GM19397 (cell line): ENCODE data around the gene CDKL4.
"Not testable (repeated sequence)": the region's sequence is repeated elsewhere in the genome, so short reads cannot be mapped to it uniquely, and the experiment has no call there.

Experiments used
- ATAC-seq: cut with Tn5 transposase; IDR thresholded peaks from one replicate; pipeline ENCODE4 v1.9.1; 2021; ENCODE audit warnings: mild to moderate bottlenecking, moderate library complexity; ENCODE audit not compliant: unreplicated experiment

Gene CDKL4

DNA sequence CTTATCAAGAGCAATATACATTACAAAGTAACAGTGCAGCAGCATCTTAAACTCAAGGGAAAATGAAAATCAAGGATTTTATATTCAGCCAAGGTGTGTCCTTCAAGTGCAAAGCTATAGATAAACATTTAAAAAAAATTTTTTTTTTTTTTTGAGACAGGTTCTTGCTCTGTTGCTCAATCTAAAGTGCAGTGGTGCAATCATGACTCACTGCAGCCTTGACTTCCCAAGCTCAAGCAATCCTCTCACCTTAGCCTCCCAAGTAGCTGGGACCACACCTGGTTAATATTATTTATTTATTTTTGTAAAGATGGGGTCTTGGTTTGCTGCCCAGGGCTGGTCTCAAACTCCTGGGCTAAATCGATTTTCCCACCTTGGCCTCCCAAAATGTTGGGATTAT, 9.0 kb downstream of the CDKL4 start:
- no peak for ATAC-seq

DNA sequence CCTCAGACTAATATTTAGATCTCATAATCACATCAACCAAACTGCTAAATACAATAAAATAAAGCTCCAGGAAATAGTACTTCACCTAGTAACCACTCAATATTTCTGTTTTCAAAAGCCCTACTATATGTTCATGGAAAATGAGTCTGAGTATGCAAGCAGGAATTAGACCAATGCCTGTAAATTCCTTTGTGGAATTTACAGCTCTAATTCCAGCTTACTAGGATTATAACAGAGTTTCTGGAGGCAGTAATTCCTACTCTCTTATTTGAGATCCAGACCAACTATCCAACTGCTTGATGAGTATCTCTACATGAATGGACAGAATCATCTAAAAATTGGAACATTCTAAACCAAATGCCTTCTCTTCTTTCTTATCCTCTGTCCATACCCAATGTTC, 11.6 kb downstream of the CDKL4 start:
- ATAC-seq = no peak

DNA sequence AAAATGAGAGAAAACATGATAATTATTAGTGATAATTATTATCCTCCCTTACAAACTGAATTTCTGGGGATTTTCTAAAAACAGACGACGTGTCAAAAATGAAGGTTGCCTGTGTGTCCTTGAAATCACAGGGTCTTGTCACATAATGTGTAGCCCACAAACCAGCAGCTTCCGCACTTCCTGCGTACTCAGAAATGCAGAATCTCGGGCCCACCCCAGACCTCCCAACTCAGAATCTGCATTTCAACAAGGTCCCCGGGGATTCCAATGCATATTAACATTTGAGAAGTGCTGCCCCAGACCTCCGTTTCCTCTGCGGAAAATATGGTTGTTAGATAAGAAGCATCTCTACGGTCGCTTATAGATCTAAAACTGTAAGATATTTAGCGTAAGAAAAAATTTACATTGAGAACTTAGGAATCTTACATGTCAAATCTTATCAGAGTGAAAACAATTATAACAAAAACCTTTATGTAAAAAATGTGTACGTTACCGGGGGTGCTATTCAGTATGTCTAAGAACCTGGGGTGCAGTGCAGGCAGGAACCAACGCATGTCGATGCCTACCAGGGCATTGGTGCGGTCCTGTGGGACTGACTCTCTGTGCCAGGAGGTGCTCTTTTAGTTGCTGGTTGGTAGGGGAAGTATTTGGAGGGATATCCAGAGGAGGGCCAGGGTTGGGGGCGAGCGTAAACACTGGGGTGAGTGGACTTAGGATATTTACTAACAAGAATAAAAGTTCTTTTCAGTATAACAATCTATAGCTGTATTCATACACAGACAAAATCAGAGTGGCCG, 15.2 kb downstream of the CDKL4 start:
- peak; percentile 21 for ATAC-seq

DNA sequence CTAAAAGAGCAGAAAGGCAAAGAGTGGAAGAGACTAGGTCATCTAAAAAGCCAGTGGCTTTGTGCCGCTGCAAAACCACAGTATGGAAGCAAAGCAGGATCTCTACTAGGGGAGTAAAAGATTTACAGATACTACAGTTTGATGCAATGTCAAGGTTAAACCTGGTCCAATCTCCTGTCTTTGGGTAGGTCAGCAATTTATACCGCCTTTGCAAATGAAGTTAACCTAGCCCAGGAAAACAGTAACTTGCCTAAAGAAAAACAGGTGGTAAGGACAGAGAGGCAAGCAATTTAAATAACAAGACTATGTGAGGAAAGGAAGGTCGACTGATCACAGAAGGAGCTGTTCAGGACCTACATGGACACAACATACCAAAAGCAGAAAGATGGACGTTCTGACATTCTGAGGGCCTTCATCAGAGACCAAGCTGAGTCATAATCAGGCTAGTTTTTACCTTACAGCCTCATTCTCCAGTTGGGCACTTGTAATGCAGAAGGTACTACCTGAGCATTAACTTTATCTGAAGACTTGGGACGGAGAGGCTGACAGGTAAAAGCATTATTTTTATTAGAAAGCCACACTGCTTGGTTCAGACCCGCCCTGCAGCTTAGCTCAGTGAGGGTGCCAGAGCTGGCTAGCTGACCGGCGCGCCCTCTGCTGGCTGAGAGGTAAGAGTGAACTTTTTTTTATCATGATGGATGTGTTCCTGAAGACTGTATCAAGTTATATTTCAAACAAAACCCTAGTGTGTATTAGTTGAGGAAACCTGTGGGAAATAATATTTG, 15.9 kb downstream of the CDKL4 start:
- peak; percentile 68 for ATAC-seq

DNA sequence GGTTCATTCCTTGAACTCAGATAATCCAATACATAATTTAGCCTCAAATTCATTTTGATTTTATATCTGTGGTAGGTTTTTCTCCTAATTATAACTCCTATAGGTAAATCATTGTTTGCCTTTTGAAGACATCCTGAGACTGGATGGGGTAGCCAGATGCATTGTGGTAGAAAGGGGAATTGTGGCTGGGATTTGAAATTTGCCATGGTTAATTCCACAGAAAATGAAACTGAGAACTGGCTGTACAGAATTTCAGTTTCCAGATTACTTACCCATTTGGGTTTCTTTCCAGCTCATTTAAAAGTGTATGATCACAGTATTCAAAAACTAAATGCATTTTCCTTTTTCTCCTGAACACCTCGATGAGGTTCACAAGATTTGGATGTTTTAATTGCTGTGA, 18.2 kb downstream of the CDKL4 start:
- ATAC-seq = no peak

DNA sequence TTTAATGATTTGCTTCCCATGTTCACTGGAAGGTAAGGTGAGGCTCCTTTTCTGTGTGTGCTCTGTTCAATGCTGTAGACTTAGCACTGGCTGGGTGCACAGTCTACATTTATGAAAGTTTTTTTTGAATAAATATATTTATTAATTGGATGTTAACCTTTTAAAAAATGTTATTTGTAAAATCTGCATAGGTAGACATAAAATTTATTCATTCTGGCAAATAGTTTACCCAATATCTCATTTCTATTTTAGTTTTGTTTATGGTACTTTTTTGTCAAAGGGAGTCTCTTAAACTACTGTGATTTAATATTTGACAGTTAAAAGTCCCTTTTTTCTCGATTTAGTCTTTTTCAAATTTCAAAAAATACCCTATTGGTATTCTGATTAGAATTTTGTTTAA, 19.9 kb downstream of the CDKL4 start:
- ATAC-seq = no peak

DNA sequence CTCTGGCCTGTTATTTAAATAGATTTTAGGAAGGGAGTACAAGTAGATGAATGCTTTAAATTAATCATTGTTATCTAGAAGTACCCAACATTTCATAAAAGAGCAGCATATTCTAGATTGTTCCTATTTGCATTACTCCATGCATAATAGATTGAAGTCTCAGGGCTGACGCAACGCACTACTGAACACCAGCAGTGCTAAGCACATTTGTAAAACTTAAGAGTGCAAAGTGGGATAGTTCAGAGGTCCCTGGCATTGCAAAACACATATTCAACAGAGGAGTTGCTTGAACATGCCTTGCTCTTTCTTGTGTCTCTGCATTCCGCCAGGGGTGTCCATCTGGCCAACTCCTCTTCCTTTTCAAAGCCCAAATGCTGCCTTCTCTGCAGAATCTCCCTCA, 22.3 kb downstream of the CDKL4 start:
- no peak for ATAC-seq

DNA sequence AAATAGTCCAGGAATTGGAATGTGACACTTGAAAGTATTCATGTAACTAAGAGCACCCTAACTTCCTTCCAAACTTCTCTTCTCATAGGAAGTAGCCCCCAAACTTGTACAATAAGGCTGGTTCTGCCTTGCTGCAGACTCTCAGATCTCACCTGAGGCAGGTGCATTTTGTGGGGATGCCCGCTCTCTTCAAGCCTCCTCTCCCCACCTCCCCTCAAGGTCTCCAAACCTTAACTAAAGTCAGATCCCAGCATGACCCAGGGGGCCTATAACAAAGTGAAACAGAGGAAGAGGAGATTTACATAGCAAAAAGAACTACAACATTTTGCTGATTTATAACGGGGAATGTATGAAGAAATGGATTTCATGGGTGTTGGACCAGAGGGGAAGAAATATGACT, 23.6 kb downstream of the CDKL4 start:
- no peak for ATAC-seq

DNA sequence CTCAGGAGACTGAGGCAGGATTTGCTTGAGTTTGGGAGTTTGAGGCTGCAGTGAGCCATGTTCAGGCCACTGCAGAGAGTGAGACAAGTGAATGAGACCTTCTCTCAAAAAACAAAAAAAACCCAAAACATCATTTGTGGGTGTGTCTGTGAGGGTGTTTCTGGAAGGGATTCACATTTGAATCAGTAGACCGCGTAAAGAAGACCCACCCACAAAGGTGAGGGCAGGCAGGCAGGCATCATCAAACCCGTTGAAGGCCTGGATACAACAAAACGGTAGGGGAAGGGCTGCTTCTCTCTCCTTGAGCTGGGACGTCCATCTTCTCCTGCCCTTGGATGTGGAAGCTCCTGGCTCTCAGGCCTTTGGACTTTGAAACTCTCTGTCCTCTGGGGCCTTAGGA, 25.4 kb downstream of the CDKL4 start:
- ATAC-seq = no peak

DNA sequence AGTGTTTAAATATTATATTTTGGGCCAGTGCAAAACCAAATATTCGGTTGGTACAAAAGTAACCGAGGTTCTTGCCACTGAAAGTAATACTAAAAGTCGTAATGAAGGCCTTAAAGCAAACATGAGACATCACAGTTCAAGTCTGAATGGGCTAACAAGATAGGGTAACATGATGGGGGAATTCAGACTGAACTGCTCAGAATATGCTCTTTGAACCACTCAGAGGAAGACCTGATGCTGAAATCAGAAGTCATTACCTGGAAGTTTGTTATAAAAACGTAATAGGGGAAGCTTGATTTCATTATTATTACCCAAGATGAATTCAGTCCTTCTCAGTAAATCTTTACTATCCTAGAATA, 26.6 kb downstream of the CDKL4 start:
- no peak for ATAC-seq

DNA sequence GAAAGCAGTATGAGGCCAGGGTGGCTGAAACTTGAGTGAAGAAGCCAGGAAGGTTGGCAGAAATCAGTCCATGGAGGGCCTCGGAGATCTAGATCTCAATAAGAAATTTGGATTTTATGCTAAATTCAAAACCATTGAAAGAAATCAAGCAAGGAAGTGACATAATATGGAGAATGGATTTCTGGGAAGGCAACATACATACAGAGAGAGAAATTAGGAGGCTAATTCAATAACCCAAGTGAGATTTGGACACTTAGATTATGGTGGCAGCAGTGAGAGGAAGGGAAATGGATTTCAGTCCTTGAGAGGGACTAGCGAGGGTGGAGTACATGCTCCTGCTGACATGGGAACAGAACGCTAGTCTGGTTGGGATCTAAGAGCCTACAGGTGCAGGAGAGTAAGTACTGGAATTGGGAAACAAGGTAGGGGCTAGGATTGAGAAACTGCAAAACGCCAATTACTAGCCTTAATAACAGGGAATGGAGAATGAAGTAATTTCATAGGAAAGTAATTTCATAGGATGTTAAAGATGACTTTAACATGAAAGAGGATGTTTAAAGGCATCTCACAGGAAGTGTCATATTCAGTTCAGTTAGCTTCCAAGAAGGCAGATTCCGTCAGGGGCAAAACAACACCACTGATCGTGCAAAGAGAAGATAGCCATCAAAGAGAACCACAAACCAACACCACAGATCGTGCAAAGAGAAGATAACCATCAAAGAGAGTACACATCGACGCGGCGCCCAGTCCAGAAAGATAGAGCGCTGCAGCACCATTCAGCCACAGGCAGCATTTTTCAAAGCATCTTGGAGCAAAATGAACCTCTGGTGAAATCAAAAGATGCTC, 27.2 kb downstream of the CDKL4 start:
- no peak for ATAC-seq

DNA sequence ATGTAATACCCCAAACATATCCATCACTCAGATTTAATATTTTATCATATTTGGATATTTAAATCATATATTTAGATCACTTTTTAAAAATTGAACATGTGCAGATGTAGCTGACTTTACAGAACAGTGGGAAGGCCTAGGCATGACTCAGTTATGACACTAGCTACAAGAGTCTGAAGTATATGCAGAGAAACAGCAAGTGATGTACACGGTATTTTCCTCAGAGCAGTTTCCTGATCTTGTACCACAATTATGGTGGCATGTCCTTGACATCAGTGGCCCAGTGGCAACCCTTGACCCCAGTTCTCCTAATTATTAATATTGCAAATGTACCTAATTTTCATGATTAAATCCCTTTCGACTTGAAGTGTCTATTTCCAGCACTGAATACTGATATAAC, 28.2 kb downstream of the CDKL4 start:
- ATAC-seq = no peak

DNA sequence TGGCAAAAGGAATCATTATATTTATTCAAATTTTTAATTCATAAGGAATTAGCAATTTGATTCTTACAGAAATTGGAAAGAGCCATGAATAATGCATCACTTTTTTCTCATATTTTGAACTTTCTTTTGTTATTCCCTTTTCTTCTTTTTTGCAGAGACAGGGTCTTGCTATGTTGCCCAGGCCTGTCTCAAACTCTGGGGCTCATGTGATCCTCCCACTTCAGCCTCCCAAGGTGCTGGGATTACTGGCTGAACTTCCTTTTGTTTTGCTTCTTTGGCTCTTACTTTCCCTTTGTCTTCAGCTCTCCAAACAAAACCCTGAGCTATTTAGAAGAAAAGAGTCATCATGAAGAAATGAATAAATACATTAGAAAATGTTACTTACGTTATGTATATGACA, 30.8 kb downstream of the CDKL4 start:
- no peak for ATAC-seq

DNA sequence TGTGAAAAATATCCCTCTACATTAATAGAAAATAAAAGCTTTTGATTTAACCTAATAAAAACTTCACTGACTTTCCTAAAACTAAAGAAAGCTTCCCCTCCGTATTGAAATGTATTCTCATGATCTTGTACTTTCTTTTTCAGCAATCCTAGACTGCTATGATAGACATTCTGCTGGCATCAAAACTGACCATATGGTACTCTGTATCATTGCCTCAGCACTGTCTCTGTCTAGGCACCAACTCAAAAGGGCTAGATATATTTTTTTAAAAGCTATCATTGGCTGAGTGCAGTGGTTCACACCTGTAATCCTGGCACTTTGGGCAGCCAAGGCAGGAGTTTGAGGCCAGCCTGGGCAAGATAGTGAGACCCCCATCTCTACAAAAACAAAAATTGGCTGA, 32.9 kb downstream of the CDKL4 start:
- no peak for ATAC-seq

DNA sequence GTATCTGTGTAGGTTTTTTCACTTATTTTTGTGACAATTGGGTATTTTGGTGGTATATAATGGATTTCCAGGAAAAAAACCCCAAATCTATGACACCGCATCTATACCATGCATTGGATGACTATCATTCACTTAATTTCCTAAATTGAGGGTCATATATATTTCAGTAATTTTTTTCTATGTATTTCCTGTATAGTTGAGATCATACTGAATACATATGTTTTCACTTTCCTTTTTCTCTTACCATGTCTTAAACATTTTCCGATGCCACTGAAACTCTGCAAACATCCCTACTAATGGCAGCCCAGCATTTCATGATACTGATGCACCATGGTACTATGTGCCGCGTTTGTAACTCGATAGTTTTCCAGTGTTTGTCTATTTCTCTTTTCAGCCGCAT, 40.4 kb downstream of the CDKL4 start:
- ATAC-seq = no peak

DNA sequence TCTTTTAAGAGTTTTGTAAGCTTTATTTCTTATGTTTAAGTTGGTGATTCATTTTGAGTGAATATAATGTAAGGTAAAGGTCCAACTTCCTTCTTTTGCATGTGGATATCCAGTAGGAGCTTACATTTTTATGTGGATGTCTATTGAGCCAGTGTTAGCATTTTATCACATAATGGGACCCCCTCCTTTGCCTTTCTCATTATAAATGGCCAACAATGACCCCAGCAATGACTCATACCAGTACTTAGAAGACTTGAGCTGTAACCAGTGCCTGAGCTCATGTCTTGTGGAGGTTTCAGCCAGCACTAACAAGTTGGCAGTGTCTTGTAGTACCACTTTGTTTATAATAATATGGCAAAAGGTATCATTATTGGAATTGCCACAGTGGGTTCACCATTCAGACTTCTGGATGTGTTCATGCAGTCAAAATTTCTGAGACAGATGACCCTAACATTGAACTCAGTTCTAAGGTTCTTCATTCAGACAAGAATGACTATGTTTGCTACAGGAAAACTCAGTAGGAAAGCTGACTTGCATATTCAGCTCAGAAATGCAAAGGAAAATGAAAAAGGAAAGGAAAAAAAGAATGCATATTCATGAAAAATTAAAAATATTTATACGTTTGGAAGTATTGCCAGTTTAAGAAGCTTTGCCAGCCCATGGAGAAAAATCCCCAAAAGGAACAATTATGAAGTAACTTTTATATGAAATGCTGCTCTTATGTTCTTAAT, 41.0 kb downstream of the CDKL4 start:
- ATAC-seq = no peak

DNA sequence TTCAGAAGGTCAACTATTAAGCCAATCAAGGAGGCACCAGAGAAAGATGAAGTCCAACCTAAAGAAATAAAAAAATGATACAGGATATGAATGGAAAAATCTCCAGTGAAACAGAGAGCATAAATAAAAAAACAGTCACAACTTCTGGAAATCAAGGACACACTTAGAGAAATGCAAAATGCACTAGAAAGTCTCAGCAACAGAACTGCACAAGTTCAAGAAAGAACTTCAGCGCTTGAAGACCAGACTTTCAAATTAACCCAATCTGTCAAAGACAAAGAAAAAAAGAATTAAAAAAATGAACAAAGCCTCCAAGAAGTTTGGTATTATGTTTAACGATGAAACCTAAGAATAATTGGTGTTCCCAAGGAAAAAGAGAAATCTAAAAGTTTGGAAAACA, 46.8 kb downstream of the CDKL4 start:
- not testable (repeated sequence) for ATAC-seq

DNA sequence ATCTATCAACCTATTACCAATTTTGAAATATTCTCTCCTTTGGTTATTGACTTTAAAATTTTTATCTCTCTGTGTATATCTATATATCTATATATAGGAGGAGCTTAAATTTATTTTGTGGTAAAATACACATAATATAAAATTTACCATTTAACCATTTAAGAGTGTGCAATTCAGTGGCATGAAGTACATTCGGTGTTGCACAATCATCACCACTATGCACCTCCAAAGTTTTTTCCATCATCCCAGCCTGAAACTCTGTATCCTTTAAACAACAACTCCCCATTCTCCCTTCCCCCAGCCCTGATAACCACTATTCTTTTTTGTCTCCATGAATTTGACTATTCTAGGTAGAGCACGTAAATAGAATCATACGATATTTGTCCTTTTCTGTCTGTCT, 49.1 kb downstream of the CDKL4 start:
- ATAC-seq = no peak

DNA sequence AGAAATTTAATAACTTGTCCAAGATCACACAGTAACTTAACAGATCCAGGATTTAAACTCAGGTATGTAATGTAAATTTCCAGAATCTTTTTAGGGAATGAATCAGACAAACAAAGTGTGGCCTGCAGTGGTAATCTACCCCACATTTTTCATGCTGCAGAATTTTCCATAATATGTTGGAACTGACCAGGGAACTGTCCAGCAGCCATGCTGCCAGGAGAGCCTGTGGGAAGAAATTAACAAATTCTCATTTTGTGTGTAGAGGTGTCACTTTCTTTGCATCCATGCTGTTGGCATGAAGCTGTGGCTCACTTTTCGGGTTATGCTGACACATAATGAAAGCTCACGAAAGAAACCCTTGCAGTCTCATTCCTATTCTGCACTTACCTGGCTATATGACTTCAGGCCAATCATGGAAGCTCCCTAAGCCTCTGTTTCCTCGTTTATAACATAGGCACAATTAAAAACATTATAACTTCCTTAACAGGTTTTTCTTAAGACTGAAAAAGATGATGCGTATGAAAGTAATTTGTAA, 54.7 kb downstream of the CDKL4 start:
- ATAC-seq = no peak

DNA sequence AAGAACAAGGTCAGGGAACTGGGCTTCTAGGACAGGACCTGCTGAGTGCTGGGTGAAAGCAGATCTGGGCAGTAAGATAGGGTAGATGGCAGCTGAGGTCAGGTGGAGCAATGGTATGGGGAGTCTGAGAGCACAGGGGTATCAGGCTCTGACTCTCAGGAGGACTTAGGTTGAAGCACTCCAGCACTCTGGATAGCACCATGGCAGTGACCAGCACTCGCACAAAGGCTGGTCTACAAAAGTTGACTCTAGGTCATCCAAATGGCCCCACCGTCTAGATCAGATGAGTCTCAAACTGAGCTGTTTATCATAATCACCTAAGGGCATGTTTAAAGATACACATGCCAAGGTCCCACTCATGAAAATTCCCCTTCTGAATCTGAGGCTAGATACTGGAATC, 60.1 kb downstream of the CDKL4 start:
- ATAC-seq = no peak

DNA sequence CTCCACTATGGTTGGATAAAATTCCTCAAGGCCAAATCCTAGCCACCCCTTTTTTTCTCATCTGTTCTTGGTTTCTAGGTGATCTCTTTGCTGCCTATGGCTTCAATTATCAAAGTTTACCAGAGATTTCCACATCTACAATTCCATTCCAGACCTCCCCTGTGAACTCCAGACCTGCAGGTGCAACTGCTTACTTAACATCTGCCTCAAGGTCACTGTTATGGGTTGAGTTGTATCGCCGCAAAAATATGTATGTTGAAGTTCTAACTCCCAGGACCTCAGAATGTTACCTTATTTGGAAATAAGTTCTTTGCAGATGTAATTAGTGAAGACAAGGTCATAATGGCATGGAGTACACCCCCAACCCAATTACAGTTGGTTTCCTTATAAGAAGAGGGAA, 62.5 kb downstream of the CDKL4 start:
- ATAC-seq = no peak
